Right hindlimb (tissue), 1 donor: Measurements from ENCODE around the gene FLYWCH1.
"Not testable (repeated sequence)": the region's sequence is repeated elsewhere in the genome, so short reads cannot be mapped to it uniquely, and the experiment has no call there.

ENCODE experiments used
- DNase-seq: peaks from one replicate; pipeline ENCODE4 v3.0.0-alpha.2; 2018

Gene FLYWCH1

DNA sequence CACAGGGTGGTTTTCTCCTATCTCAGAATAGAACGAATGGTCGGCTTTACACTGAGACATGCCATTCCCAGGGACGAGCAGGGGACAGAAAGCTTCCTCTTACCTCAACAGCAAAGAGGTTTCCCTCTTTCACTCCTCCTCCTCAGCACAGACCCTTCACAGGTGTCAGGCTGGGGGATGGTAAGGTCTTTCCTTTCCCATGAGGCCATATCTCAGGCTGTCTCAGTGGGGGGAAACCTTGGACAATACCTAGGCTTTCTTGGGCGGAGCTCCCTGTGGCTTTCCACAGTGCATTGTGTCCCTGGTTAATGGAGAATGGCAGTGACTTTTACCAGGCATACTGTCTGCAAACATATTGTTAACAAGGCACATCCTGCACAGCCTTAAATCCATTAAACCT is 16.4 kb downstream of the FLYWCH1 start:
- not testable (repeated sequence) for DNase-seq

GRCh38 chr16:2928796-2929195 is 17.1 kb downstream of the FLYWCH1 start:
- DNase-seq = no peak

GRCh38 chr16:2929693-2930092 is 18.0 kb downstream of the FLYWCH1 start:
- DNase-seq = no peak

- no peak for DNase-seq
Observed at GRCh38 chr16:2930236-2930635, 18.5 kb downstream of the FLYWCH1 start.

GRCh38 chr16:2931231-2931914 is 19.6 kb downstream of the FLYWCH1 start:
- DNase-seq = not testable (repeated sequence)

DNA sequence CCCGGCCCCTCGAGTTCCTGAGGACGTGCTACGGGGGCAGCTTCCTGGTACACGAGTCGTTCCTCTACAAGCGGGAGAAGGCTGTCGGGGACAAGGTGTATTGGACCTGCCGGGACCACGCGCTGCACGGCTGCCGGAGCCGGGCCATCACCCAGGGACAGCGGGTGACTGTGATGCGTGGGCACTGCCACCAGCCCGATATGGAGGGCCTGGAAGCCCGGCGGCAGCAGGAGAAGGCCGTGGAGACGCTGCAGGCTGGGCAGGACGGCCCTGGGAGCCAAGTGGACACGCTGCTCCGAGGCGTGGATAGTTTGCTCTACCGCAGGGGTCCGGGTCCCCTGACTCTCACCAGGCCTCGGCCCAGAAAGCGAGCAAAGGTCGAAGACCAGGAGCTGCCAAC is 21.4 kb downstream of the FLYWCH1 start:
- no peak for DNase-seq

- no peak for DNase-seq
Observed at GRCh38 chr16:2933701-2934100, 22.0 kb downstream of the FLYWCH1 start.

- no peak for DNase-seq
Observed at GRCh38 chr16:2934450-2934849, 22.7 kb downstream of the FLYWCH1 start.

GRCh38 chr16:2936436-2937011 is 24.8 kb downstream of the FLYWCH1 start:
- DNase-seq = no peak

- DNase-seq = no peak
Observed at GRCh38 chr16:2937170-2937569, 25.4 kb downstream of the FLYWCH1 start.

GRCh38 chr16:2938206-2938605 is 26.5 kb downstream of the FLYWCH1 start:
- no peak for DNase-seq

- DNase-seq = no peak
Observed at GRCh38 chr16:2939968-2940367, 28.2 kb downstream of the FLYWCH1 start.

DNA sequence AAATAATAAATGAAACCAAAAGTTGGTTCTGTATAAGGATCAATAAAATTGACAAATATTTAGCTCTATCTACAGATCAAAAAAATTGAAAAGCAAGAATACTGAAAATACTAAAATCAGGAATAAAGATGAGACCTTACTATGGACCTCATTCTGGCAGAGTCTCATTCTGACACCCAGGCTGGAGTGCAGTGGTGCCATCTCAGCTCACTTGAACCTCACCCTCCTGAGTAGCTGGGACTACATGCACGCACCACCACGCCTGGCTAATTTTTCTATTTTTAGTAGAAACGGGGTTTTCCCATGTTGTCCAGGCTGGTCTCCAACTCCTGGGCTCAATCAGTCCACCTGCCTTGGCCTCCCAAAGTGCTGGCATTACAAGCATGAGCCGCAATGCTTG is 30.3 kb downstream of the FLYWCH1 start:
- DNase-seq = no peak

GRCh38 chr16:2943716-2944115 is 32.0 kb downstream of the FLYWCH1 start:
- DNase-seq = not testable (repeated sequence)

DNA sequence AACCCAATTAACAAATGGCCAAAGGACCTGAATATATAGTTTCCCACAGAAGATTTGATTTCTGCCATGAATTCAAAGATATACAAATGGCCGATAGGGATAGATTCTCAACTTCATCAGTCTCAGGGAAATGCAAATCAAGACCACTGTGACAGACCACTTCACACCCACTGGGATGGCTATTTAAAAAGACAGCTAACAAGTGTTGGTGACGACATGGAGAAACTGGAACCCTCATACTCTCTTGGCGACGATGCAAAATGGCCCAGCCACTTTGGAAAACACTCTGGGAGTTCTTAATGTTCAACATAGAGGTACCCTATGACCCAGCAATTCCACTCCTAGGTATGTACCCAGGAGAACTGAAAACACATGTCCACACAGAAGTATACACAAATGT is 34.9 kb downstream of the FLYWCH1 start:
- DNase-seq = no peak

GRCh38 chr16:2948807-2949704 is 37.3 kb downstream of the FLYWCH1 start:
- DNase-seq = no peak

GRCh38 chr16:2949705-2950352 is 38.1 kb downstream of the FLYWCH1 start:
- no peak for DNase-seq

DNA sequence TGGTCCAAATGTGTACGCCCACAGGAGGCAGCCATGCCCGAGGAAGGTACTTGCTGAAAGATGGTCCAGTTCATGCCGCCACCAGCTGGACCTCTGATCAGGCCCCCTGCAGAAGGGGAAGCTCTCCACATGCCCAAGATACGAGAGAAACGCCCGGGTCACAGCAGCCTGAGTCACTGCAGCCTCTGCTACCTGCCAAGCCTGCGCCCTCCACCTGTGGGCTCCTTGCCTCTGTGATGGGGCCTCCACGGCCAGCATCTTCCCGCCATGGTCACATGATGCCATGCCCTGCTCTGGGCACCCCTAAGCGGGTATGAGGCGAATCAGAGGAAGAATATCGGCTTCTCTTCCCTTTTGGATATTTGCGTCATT is 38.6 kb downstream of the FLYWCH1 start:
- no peak for DNase-seq

DNA sequence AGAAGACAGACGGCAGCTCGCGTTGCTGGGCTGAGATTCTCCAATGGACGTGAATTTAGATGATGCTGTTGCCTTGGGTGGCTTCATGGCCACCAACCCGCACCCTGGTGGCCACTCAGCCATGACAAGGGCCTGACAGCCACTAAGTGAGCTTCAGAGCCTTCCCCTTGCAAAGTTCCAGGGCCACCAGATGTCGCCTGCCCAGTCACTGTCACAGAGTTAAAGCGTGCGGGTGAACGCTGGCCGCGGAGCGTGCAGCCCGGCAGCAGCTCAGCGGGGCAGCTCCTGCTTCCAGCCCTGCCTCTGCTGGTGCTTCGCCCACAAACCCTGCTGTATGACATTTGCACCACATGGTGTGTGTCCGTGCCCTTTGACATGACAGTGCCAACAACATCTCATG is 39.0 kb downstream of the FLYWCH1 start:
- no peak for DNase-seq

DNA sequence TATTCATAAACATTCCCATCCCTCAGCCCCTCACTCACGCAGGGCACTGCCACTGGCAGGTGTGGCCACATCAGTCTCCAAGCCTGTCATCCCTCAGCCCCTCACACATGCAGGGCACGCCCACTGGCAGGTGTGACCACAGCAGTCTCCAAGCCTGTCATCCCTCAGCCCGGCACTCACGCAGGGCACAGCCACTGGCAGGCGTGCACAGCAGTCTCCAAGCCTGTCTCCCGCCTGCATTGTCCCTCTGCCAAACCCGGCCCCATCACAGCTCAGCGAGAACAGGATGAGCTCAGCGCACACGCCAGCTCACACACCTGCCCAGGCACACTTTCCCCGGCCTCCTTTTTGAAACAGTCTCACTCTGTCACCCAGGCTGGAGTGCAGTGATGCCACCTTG is 40.9 kb downstream of the FLYWCH1 start:
- no peak for DNase-seq

DNA sequence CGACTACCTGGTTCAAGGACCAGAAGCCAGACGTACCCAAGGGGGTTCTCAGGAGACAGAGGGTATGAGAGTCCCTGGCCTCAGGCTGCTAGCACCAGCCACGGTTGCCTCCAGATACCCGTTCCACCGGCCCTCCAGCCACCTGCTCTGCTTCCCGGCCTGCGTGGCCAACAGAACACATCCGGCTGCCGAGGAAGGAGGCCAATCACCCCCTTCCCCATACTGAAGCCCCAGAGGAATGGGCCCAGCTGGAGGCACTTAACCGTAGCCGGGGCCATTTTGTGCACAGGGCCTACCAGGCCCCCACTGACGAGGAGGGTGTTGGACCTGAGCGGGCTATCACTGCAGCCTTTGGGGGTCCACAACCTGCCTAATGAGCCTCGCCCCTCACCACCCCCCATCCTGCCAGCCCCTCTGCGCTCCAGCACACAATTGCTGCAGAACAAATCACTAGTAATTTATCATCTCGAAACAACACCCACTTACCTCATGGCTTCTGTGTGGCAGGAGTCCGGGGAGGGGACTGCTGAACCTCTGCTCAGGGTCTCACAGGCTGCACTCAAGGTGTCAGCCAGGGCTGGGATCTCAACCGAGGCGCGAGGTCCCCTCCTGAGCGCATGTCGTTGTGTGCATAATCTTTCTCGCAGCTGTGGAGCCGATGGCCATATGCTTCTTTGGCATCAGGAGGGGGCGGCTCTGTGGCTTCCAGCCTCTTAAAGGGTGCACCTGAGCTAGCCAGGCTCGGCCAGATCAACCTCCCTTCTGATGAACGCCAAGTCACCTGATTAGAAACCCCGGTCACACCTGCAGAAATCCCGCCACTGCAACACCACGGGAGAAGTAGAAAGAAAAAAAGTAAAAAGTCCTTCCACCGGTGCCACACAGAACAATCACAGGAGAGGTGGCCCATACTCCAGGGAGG is 42.2 kb downstream of the FLYWCH1 start:
- no peak for DNase-seq

GRCh38 chr16:2954656-2955381 is 43.1 kb downstream of the FLYWCH1 start:
- DNase-seq = no peak
